ENCODE data around the gene USP16. TPM values are rescaled to one million over a fixed set of nuclear protein-coding genes. Genes with fewer than 3 reads are reported as not detected.

USP16 gene
- 32.7 TPM for polyA plus RNA-seq (2013, experiment 1 of 2)
- polyA plus RNA-seq (2013, experiment 2 of 2) = 33.3 TPM

GRCh38 chr21:29024474-29025327, at the start of gene USP16:
TSS of gene USP16 (plus strand) at chr21:29024668. CDS start at chr21:29027914, 3,246 bp downstream.
- peak within 1 kb of the TSS; percentile 98 for H3K9ac ChIP-seq (ENCODE audit: low read length)
- H3K18ac ChIP-seq (ENCODE audit: low read depth in 1 of 2, low read length in 2 of 2) = peak within 1 kb of the TSS; percentile 99 to 100
- H3K27ac ChIP-seq (ENCODE audit: low read length, poor library complexity, severe bottlenecking) = peak within 1 kb of the TSS; percentile 100
- H2AK5ac ChIP-seq (ENCODE audit: low read length, severe bottlenecking) = no peak within 1 kb of the TSS
- DNase-seq = peak; percentile 100
- H3K36me3 ChIP-seq (ENCODE audit: control insufficient read depth in 1 of 2, insufficient read depth in 2 of 2, low read depth in 1 of 2, low read length in 2 of 2) = peaks cover 4 to 10% of the 10 kb centered on the region in 2 experiments
- H3K14ac ChIP-seq (ENCODE audit: low read length in 2 of 2) = peak within 1 kb of the TSS in 1 of 2 experiments; percentile 81
- peak within 1 kb of the TSS; percentile 99 for H3K4ac ChIP-seq (ENCODE audit: low read depth in 1 of 2, low read length in 2 of 2)
- H3K4me3 ChIP-seq (ENCODE audit: insufficient read depth in 1 of 2, low read depth in 1 of 2, low read length in 2 of 2) = peak within 1 kb of the TSS; percentile 93 to 94
- H3K79me1 ChIP-seq (replicated peaks; ENCODE audit: low read length, poor library complexity, severe bottlenecking) = peaks cover 8% of the 10 kb centered on the region
- peak within 1 kb of the TSS; percentile 99 for H2BK5ac ChIP-seq (ENCODE audit: low read depth, low read length, poor library complexity, severe bottlenecking)
- WGBS = under 1% methylated on average over 44 of the region's 48 CpGs
- H4K8ac ChIP-seq (ENCODE audit: low read length) = peak within 1 kb of the TSS; percentile 100
- peak within 1 kb of the TSS; percentile 95 for H2BK120ac ChIP-seq (ENCODE audit: low read depth, low read length)
- H2BK12ac ChIP-seq (ENCODE audit: low read length in 2 of 2) = no peak within 1 kb of the TSS
- H3K23ac ChIP-seq (ENCODE audit: low read length in 2 of 2) = peak within 1 kb of the TSS in 1 of 2 experiments; percentile 46
- H4K91ac ChIP-seq (ENCODE audit: low read length) = peak within 1 kb of the TSS; percentile 100
- no peaks in the 10 kb centered on the region for H3K9me3 ChIP-seq (ENCODE audit: control insufficient read depth, low read length)
- H2AFZ ChIP-seq (ENCODE audit: low read depth, low read length) = no peak within 1 kb of the TSS
- no peaks in the 10 kb centered on the region for H3K27me3 ChIP-seq (ENCODE audit: control insufficient read depth in 1 of 2, insufficient read depth in 1 of 2, low read length in 2 of 2)
- peak within 1 kb of the TSS; percentile 80 for H2BK15ac ChIP-seq (ENCODE audit: low read depth, poor library complexity, severe bottlenecking)
- H3K4me2 ChIP-seq (ENCODE audit: low read length, poor library complexity, severe bottlenecking) = peak within 1 kb of the TSS; percentile 91
- peaks cover 9% of the 10 kb centered on the region for H3K4me1 ChIP-seq (ENCODE audit: control insufficient read depth, insufficient read depth, low read depth, low read length)

- Histone ChIP-seq H3K4ac (ENCODE audit: low read depth in 1 of 2, low read length in 2 of 2) (no peak overlapping the region), H3K27me3 (ENCODE audit: control insufficient read depth in 1 of 2, insufficient read depth in 1 of 2, low read length in 2 of 2) (no peaks in the 10 kb centered on the region), H3K4me2 (ENCODE audit: low read length, poor library complexity, severe bottlenecking) (no peak overlapping the region), H2BK12ac (ENCODE audit: low read length in 2 of 2) (no peak overlapping the region), H2AK5ac (ENCODE audit: low read length, severe bottlenecking) (no peak overlapping the region), H4K8ac (ENCODE audit: low read length) (no peak overlapping the region), H3K23ac (ENCODE audit: low read length in 2 of 2) (no peak overlapping the region), H4K91ac (ENCODE audit: low read length) (no peak overlapping the region), H3K27ac (ENCODE audit: low read length, poor library complexity, severe bottlenecking) (no peak overlapping the region), H3K14ac (ENCODE audit: low read length in 2 of 2) (no peak overlapping the region), H3K79me1 (replicated peaks; ENCODE audit: low read length, poor library complexity, severe bottlenecking) (peaks cover 10% of the 10 kb centered on the region), H3K18ac (ENCODE audit: low read depth in 1 of 2, low read length in 2 of 2) (no peak overlapping the region), H3K36me3 (ENCODE audit: control insufficient read depth in 1 of 2, insufficient read depth in 2 of 2, low read depth in 1 of 2, low read length in 2 of 2) (peaks cover 22 to 66% of the 10 kb centered on the region in 2 experiments), H3K9me3 (ENCODE audit: control insufficient read depth, low read length) (no peaks in the 10 kb centered on the region), H3K9ac (ENCODE audit: low read length) (peak overlapping the region; percentile 70), H3K4me1 (ENCODE audit: control insufficient read depth, insufficient read depth, low read depth, low read length) (no peaks in the 10 kb centered on the region), H2BK15ac (ENCODE audit: low read depth, poor library complexity, severe bottlenecking) (no peak overlapping the region), H3K4me3 (ENCODE audit: insufficient read depth in 1 of 2, low read depth in 1 of 2, low read length in 2 of 2) (no peak overlapping the region), H2BK120ac (ENCODE audit: low read depth, low read length) (no peak overlapping the region), H2AFZ (ENCODE audit: low read depth, low read length) (no peak overlapping the region), H2BK5ac (ENCODE audit: low read depth, low read length, poor library complexity, severe bottlenecking) (no peak overlapping the region)
- 85% methylated on average over 2 of the region's 3 CpGs for WGBS
- peak; percentile 94 for DNase-seq
These were observed 49.1 kb upstream of the USP16 start for GRCh38 chr21:28975397-28975796.

DNA sequence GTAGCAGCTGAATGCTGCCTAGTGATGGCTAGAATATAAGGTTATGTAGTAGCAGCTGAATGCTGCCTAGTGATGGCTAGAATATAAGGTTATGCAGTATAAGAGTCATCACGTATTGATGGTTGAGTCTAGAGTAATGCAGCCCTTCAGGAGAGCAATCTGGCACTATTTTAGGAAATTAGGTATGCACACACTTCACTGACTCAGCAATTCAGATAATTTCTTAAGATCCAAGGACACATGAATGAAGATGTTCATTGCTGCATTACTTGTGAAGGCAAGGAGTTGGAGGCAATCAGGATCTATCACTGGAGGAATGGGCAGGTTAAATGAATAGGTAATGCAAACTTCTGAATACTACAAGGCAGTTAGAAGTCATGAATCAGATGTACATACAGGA, 45.4 kb upstream of the USP16 start:
- no peak overlapping the region for H3K4me3 ChIP-seq (ENCODE audit: insufficient read depth in 1 of 2, low read depth in 1 of 2, low read length in 2 of 2)
- H2BK120ac ChIP-seq (ENCODE audit: low read depth, low read length) = no peak overlapping the region
- H3K4me2 ChIP-seq (ENCODE audit: low read length, poor library complexity, severe bottlenecking) = no peak overlapping the region
- H3K27me3 ChIP-seq (ENCODE audit: control insufficient read depth in 1 of 2, insufficient read depth in 1 of 2, low read length in 2 of 2) = no peaks in the 10 kb centered on the region
- no peak overlapping the region for H2BK12ac ChIP-seq (ENCODE audit: low read length in 2 of 2)
- no peak overlapping the region for H3K27ac ChIP-seq (ENCODE audit: low read length, poor library complexity, severe bottlenecking)
- no peak overlapping the region for H3K23ac ChIP-seq (ENCODE audit: low read length in 2 of 2)
- no peak overlapping the region for H4K91ac ChIP-seq (ENCODE audit: low read length)
- no peak overlapping the region for H2AFZ ChIP-seq (ENCODE audit: low read depth, low read length)
- H3K18ac ChIP-seq (ENCODE audit: low read depth in 1 of 2, low read length in 2 of 2) = no peak overlapping the region
- WGBS = 100% methylated on average over 1 of the region's 1 CpG
- no peaks in the 10 kb centered on the region for H3K9me3 ChIP-seq (ENCODE audit: control insufficient read depth, low read length)
- H3K36me3 ChIP-seq (ENCODE audit: control insufficient read depth in 1 of 2, insufficient read depth in 2 of 2, low read depth in 1 of 2, low read length in 2 of 2) = peaks cover 27 to 78% of the 10 kb centered on the region in 2 experiments
- H3K79me1 ChIP-seq (replicated peaks; ENCODE audit: low read length, poor library complexity, severe bottlenecking) = peaks cover 20% of the 10 kb centered on the region
- no peak overlapping the region for H3K14ac ChIP-seq (ENCODE audit: low read length in 2 of 2)
- H4K8ac ChIP-seq (ENCODE audit: low read length) = no peak overlapping the region
- H3K4me1 ChIP-seq (ENCODE audit: control insufficient read depth, insufficient read depth, low read depth, low read length) = no peaks in the 10 kb centered on the region
- H2AK5ac ChIP-seq (ENCODE audit: low read length, severe bottlenecking) = no peak overlapping the region
- no peak overlapping the region for H3K9ac ChIP-seq (ENCODE audit: low read length)
- H2BK5ac ChIP-seq (ENCODE audit: low read depth, low read length, poor library complexity, severe bottlenecking) = no peak overlapping the region
- no peak overlapping the region for H2BK15ac ChIP-seq (ENCODE audit: low read depth, poor library complexity, severe bottlenecking)
- no peak for DNase-seq
- H3K4ac ChIP-seq (ENCODE audit: low read depth in 1 of 2, low read length in 2 of 2) = no peak overlapping the region

DNA sequence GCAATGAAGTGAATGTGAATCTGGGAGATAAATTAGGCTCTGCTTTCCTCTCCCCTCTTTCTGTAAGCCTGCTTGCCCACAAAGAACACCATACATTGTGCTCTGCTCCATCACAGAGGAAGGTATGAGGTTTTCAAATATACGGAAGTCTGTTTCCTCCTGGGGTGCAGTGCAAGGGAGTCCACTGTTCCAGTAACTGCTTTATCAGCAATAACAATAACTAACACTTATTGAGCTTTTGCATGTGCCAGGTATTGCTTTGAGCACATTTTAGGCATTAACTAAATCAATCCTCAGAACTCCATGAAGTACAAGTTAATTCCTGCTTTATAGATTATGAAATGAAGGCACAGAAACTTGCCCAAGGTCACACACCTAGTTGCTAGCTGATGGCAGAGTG, 41.8 kb upstream of the USP16 start:
- Histone ChIP-seq H3K4ac (ENCODE audit: low read depth in 1 of 2, low read length in 2 of 2) (no peak overlapping the region), H3K4me3 (ENCODE audit: insufficient read depth in 1 of 2, low read depth in 1 of 2, low read length in 2 of 2) (no peak overlapping the region), H4K91ac (ENCODE audit: low read length) (no peak overlapping the region), H3K27me3 (ENCODE audit: control insufficient read depth in 1 of 2, insufficient read depth in 1 of 2, low read length in 2 of 2) (no peaks in the 10 kb centered on the region), H3K36me3 (ENCODE audit: control insufficient read depth in 1 of 2, insufficient read depth in 2 of 2, low read depth in 1 of 2, low read length in 2 of 2) (peaks cover 13 to 80% of the 10 kb centered on the region in 2 experiments), H2BK5ac (ENCODE audit: low read depth, low read length, poor library complexity, severe bottlenecking) (no peak overlapping the region), H3K4me1 (ENCODE audit: control insufficient read depth, insufficient read depth, low read depth, low read length) (no peaks in the 10 kb centered on the region), H3K27ac (ENCODE audit: low read length, poor library complexity, severe bottlenecking) (no peak overlapping the region), H3K14ac (ENCODE audit: low read length in 2 of 2) (no peak overlapping the region), H2BK15ac (ENCODE audit: low read depth, poor library complexity, severe bottlenecking) (no peak overlapping the region), H3K23ac (ENCODE audit: low read length in 2 of 2) (no peak overlapping the region), H2AK5ac (ENCODE audit: low read length, severe bottlenecking) (no peak overlapping the region), H4K8ac (ENCODE audit: low read length) (no peak overlapping the region), H3K9me3 (ENCODE audit: control insufficient read depth, low read length) (no peaks in the 10 kb centered on the region), H2BK120ac (ENCODE audit: low read depth, low read length) (no peak overlapping the region), H3K9ac (ENCODE audit: low read length) (no peak overlapping the region), H3K79me1 (replicated peaks; ENCODE audit: low read length, poor library complexity, severe bottlenecking) (peaks cover 14% of the 10 kb centered on the region), H2BK12ac (ENCODE audit: low read length in 2 of 2) (no peak overlapping the region), H3K18ac (ENCODE audit: low read depth in 1 of 2, low read length in 2 of 2) (no peak overlapping the region), H2AFZ (ENCODE audit: low read depth, low read length) (no peak overlapping the region), H3K4me2 (ENCODE audit: low read length, poor library complexity, severe bottlenecking) (no peak overlapping the region)
- DNase-seq = no peak
- 100% methylated on average over 1 of the region's 1 CpG for whole genome bisulfite sequencing

All from mesenchymal stem cell (in vitro differentiated cells and primary cell).